ENCODE data around the gene TESK2. TPM values are rescaled to one million over a fixed set of nuclear protein-coding genes. Genes with fewer than 3 reads are reported as not detected.
A peak's percentile ranks its signal among the peaks of the same experiment; 100 is the strongest.
"Not testable (repeated sequence)": the region's sequence is repeated elsewhere in the genome, so short reads cannot be mapped to it uniquely, and the experiment has no call there.

TESK2 gene
- total RNA-seq, 6 experiments from 2014 or later, result 2.7 to 5.5 (median 4.3) TPM

- H3K4me1 ChIP-seq, result peaks cover 0 to 20% (median 6%) of the 10 kb centered on the region in 4 donors
- no peak for DNase-seq
- H3K9me3 ChIP-seq, result no peaks in the 10 kb centered on the region
- WGBS (ENCODE audit: insufficient coverage, low coverage, low lambda C conversion rate, missing lambda C conversion rate), result 34% methylated on average over 2 of the region's 5 CpGs
- ATAC-seq, result peak in 1 of 4 donors; percentile 18
- H3K27me3 ChIP-seq, result no peaks in the 10 kb centered on the region
- no peak overlapping the region for H3K4me3 ChIP-seq
- no peaks in the 10 kb centered on the region for H3K36me3 ChIP-seq
- H3K27ac ChIP-seq, result no peak overlapping the region
- TF ChIP-seq POLR2A (IDR thresholded peaks at IDR 0.05) (no peak), CTCF (IDR thresholded peaks at IDR 0.05) (no peak)
- intact Hi-C loops (cut with DNase I), result no loop called here
Measured at GRCh38 chr1:45531873-45532272, 40.9 kb upstream of the TESK2 start.

- Histone ChIP-seq H3K4me1 (peaks cover 0 to 19% (median 3%) of the 10 kb centered on the region in 4 donors), H3K36me3 (no peaks in the 10 kb centered on the region), H3K27ac (no peak overlapping the region), H3K9me3 (no peaks in the 10 kb centered on the region), H3K27me3 (no peaks in the 10 kb centered on the region), H3K4me3 (no peak overlapping the region)
- WGBS (ENCODE audit: insufficient coverage, low coverage, low lambda C conversion rate, missing lambda C conversion rate), result 83% methylated on average over 2 of the region's 11 CpGs
- intact Hi-C loops (cut with DNase I), result no loop called here
- TF ChIP-seq CTCF (IDR thresholded peaks at IDR 0.05) (no peak), POLR2A (IDR thresholded peaks at IDR 0.05) (no peak)
- ATAC-seq, result no peak
- DNase-seq, result no peak
Measured at GRCh38 chr1:45530632-45531135, 39.7 kb upstream of the TESK2 start.

- no peak for TF ChIP-seq POLR2A (IDR thresholded peaks at IDR 0.05)
- no peak for TF ChIP-seq CTCF (IDR thresholded peaks at IDR 0.05)
- H3K36me3 ChIP-seq, result no peaks in the 10 kb centered on the region
Measured at GRCh38 chr1:45526135-45526644, 35.2 kb upstream of the TESK2 start.

GRCh38 chr1:45523975-45524374 lies 33.0 kb upstream of the TESK2 start:
- H3K27me3 ChIP-seq; H3K9me3 ChIP-seq; DNase-seq; H3K27ac ChIP-seq; intact Hi-C loops (cut with DNase I); H3K36me3 ChIP-seq; ATAC-seq; H3K4me3 ChIP-seq: not testable (repeated sequence)
- H3K4me1 ChIP-seq, result peaks cover 0 to 23% (median 7%) of the 10 kb centered on the region in 4 donors
- 86% methylated on average over 10 of the region's 10 CpGs for WGBS (ENCODE audit: insufficient coverage, low coverage, low lambda C conversion rate, missing lambda C conversion rate)

More at GRCh38 chr1:45526135-45526644, 35.2 kb upstream of the TESK2 start:
- Histone ChIP-seq H3K27me3 (no peaks in the 10 kb centered on the region), H3K4me3 (no peak overlapping the region), H3K9me3 (no peaks in the 10 kb centered on the region), H3K27ac (no peak overlapping the region), H3K4me1 (peaks cover 0 to 16% (median 4%) of the 10 kb centered on the region in 4 donors)
- 100% methylated on average over 1 of the region's 1 CpG for WGBS (ENCODE audit: insufficient coverage, low coverage, low lambda C conversion rate, missing lambda C conversion rate)
- DNase-seq, result peak in 1 of 3 donors; percentile 65
- intact Hi-C loops (cut with DNase I), result no loop called here
- peak in 3 of 4 donors; percentile 20 to 34 (median 27) for ATAC-seq

- peaks cover 0 to 27% (median 9%) of the 10 kb centered on the region in 4 donors for H3K4me1 ChIP-seq
- H3K36me3 ChIP-seq; H3K4me3 ChIP-seq; H3K27me3 ChIP-seq; H3K27ac ChIP-seq; intact Hi-C loops (cut with DNase I); DNase-seq; H3K9me3 ChIP-seq; ATAC-seq: not testable (repeated sequence)
- 51% methylated on average over 2 of the region's 2 CpGs for WGBS (ENCODE audit: insufficient coverage, low coverage, low lambda C conversion rate, missing lambda C conversion rate)
Measured at GRCh38 chr1:45523516-45523915, 32.6 kb upstream of the TESK2 start.

All from right lobe of liver (tissue), 6 donors.